ENCODE data around the gene GLRA3. TPM values are rescaled to one million over a fixed set of nuclear protein-coding genes. Genes with fewer than 3 reads are reported as not detected.

Gene GLRA3
- total and polyA plus RNA-seq, 10 of the 15 experiments (the other 5 are each of a cell fraction or from before 2014, with no cell fraction given), result not detected

- ATAC-seq, result peak; percentile 54
- no peak overlapping the region for H2AFZ ChIP-seq (ENCODE audit: control insufficient read depth, low read depth, low read length)
- no peaks in the 10 kb centered on the region for H3K9me3 ChIP-seq (replicated peaks; ENCODE audit: control insufficient read depth, insufficient read depth, low read length)
- no peak for FAIRE-seq
- in situ Hi-C loops (cut with MboI) (loop anchor here (25.0 kb wide), 1 partner anchor 662 kb away; no protein-coding TSS in a partner anchor), intact Hi-C loops (cut with micrococcal nuclease; ENCODE audit: unreplicated experiment) (loop anchor here (1.0 to 5.0 kb wide), 6 partner anchors 54 to 662 kb away; no protein-coding TSS in a partner anchor)
- no peak overlapping the region for H3K4me2 ChIP-seq (ENCODE audit: control insufficient read depth, insufficient read depth)
- WGBS (ENCODE audit: insufficient coverage, insufficient replicate concordance, low lambda C conversion rate, missing lambda C conversion rate), result 0% methylated on average over 1 of the region's 1 CpG
- no peak overlapping the region for H3K9ac ChIP-seq (ENCODE audit: control insufficient read depth, insufficient read depth, low read length)
- TF ChIP-seq SMAD1 (IDR thresholded peaks at IDR 0.05; ENCODE audit: low read depth, partially characterized antibody) (no peak), ATF7 (IDR thresholded peaks at IDR 0.05; ENCODE audit: low read depth) (no peak), RBBP5 (conservative IDR thresholded peaks at IDR 0.05) (no peak), USF1 (IDR thresholded peaks at IDR 0.05; ENCODE audit: borderline replicate concordance, extremely low read length, insufficient read depth, low read depth, low read length) (no peak), JUNB (IDR thresholded peaks at IDR 0.05) (no peak), TARDBP (IDR thresholded peaks at IDR 0.05; ENCODE audit: borderline replicate concordance) (no peak), FOXK2 (IDR thresholded peaks at IDR 0.05) (no peak), CBX3 (IDR thresholded peaks at IDR 0.05; ENCODE audit: borderline replicate concordance, low read depth) (no peak), SMAD5 (IDR thresholded peaks at IDR 0.05; ENCODE audit: low read depth) (no peak), DPF2 (IDR thresholded peaks at IDR 0.05) (no peak), ZNF207 (IDR thresholded peaks at IDR 0.05; ENCODE audit: borderline replicate concordance) (no peak), SREBF2 (IDR thresholded peaks at IDR 0.05; ENCODE audit: low read length) (no peak), BACH1 (IDR thresholded peaks at IDR 0.05; ENCODE audit: borderline replicate concordance) (no peak), HDAC2 (IDR thresholded peaks at IDR 0.05) (no peak), MLLT1 (IDR thresholded peaks at IDR 0.05) (no peak), RELB (IDR thresholded peaks at IDR 0.05; ENCODE audit: low read depth) (no peak), BRCA1 (IDR thresholded peaks at IDR 0.05; ENCODE audit: low read depth, low read length) (no peak), KDM1A (IDR thresholded peaks at IDR 0.05; ENCODE audit: borderline replicate concordance) (no peak)
- ChIA-PET CTCF (interaction anchor here (0.7 to 5.4 kb wide), 19 partner anchors 10 to 1248 kb away, joined by 3 to 48 read pairs (median 3); no protein-coding TSS in a partner anchor), POLR2A (no interaction called here), RAD21 (ENCODE audit: unreplicated experiment) (interaction anchor here (0.7 to 1.7 kb wide), 13 partner anchors 10 to 250 kb away, joined by 3 to 5 read pairs (median 3); no protein-coding TSS in a partner anchor), SMC1A (ENCODE audit: uncharacterized antibody, unreplicated experiment) (interaction anchor here (0.8 to 3.2 kb wide), 23 partner anchors 8 to 662 kb away, joined by 3 to 21 read pairs (median 4); no protein-coding TSS in a partner anchor)
- DNase-seq (ENCODE audit: low read depth, low spot score), result no peak
- no peak overlapping the region for H3K27ac ChIP-seq (ENCODE audit: control insufficient read depth, insufficient read depth)
- no peaks in the 10 kb centered on the region for H3K27me3 ChIP-seq (replicated peaks in 1 of 2; ENCODE audit: control insufficient read depth in 2 of 2, insufficient read depth in 2 of 2, low read length in 1 of 2)
- no peaks in the 10 kb centered on the region for H3K79me2 ChIP-seq (ENCODE audit: control insufficient read depth, insufficient read depth, low read length)
- BruUV-seq (replicated peaks), result no TSS peak
- H3K4me3 ChIP-seq, result no peak overlapping the region
- no peaks in the 10 kb centered on the region for H3K36me3 ChIP-seq (ENCODE audit: control insufficient read depth in 2 of 2, insufficient read depth in 2 of 2, low read length in 1 of 2)
- no peaks in the 10 kb centered on the region for H3K4me1 ChIP-seq (ENCODE audit: control insufficient read depth, insufficient read depth, low read length)
- no peaks in the 10 kb centered on the region for H4K20me1 ChIP-seq (ENCODE audit: control insufficient read depth, insufficient read depth)
Measured at GRCh38 chr4:174874898-174875297, 45.9 kb upstream of the GLRA3 start.
